NCI-H526 (cell line): ENCODE data around the gene NUP153.
"Not testable (repeated sequence)": the region's sequence is repeated elsewhere in the genome, so short reads cannot be mapped to it uniquely, and the experiment has no call there.

Experiments used
- DNase-seq, 2 experiments: peaks; one replicate each; lab custom pipeline; 2025; lab: John Stamatoyannopoulos, UW

The NUP153 gene

DNA sequence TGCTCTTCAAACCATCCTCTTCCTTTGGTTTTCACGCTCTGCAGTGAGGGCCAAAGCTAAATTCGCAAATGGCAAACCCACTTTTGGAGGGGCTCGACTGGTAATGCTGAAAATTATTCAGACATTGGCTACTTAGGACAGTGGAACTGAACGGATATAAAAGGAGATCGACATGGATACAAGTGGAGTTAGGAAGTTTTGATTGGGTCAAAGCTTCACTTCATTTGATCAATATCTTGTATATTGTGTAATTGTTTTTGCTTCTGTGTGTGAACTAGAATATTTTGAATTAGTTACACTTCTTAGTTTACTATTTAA is 105.4 kb downstream of the NUP153 start:
- DNase-seq, result no peak

DNA sequence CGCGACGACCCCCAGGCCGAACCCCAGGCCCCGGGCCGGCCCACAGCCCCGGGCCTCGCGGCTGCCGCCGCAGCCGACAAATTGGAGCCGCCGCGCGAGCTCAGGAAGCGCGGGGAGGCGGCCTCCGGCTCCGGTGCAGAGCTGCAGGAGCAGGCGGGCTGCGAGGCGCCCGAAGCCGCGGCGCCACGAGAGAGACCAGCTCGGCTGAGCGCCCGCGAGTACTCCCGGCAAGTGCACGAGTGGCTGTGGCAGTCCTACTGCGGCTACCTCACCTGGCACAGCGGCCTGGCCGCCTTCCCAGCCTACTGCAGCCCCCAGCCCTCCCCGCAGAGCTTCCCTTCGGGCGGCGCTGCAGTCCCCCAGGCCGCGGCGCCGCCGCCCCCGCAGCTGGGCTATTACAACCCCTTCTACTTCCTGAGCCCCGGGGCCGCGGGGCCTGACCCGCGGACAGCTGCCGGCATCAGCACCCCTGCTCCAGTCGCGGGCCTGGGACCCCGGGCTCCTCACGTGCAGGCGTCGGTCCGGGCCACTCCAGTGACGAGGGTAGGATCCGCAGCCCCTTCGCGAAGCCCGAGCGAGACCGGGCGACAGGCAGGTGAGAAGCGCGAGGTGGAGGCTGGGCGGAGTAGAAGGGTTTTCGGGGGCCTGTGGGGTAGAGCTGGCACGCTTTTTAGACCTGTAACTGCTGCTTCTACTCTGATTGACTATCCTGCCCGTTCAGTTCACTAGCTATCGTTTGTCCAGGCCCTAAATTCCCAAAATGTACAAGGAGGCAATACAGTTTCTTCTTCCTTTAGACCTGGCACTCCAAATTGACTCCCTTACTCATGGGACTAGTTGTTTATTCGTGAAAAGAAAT is 106.0 kb downstream of the NUP153 start:
- DNase-seq, result peak; percentile 52 to 80

DNA sequence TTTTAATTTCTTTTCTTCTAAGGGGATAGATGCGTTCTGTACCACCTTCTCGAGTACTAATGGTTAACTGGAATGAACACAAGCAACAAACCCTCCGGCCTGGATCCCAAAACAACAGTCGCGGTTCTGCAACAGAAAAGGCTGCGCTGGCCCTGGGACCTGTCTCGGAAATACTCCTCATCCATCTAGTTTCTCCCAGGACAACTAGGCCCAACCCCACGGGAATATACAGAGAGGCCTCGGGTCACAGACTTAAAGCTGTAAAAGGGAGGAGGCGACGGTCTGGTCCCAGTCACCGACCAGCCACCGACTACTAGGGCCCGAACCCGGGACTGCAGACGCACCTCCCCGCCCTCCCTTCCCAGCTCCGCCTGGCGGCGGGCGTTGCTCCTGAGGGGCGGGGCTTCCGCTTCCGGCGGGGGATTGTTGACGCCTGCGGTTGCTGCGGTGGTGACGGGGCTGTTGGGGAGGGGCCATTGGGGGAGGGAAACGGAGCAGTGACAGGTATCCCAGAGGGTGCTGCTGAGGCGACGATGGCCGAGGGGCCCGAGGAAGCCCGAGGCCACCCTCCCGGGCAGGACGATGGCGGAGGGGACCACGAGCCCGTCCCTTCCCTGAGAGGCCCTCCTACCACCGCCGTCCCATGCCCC is 106.7 kb downstream of the NUP153 start, which contains the start of gene FAM8A1:
TSS of gene FAM8A1 (plus strand) at position 426 of the 650 bp plus-strand sequence. CDS start at position 534, 108 bp downstream.
- peak; percentile 83 to 97 for DNase-seq

DNA sequence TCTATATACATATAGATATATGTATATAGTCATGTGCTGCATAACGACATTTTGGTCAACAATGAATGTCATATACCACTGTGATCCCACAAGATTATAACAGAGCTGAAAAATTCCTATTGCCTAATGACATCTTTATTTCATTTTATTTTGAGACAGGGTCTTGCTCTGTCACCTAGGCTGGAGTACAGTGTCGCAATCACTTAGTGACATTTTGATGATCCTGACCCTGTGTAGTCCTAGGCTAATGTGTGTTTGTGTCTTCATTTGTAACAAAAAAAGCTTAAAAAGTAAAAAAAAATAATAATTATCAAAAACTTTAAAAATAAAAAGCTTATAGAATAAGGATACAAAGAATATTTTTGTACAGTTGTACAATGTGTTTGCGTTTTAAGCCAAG is 110.6 kb downstream of the NUP153 start:
- DNase-seq, result no peak

DNA sequence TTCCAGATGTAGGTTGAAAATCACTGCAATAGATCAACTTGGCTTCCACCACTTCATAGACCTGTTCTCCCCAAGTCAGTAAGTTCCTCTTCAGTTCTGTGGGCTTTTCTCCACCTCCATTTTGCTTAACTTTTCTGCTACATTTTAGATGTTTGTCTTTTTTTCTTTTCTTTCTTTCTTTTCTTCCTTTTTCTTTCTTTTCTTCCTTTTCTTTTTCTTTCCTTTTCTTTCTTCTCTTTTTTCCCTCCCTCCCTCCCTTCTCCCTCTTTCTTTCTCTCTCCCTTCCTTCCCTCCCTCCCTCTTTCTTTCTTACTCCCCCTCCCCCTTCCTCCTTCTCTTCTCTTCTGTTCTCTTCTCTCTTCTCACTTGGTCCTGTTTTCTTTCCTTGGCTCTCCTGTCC is 113.5 kb downstream of the NUP153 start:
- DNase-seq, result no peak

DNA sequence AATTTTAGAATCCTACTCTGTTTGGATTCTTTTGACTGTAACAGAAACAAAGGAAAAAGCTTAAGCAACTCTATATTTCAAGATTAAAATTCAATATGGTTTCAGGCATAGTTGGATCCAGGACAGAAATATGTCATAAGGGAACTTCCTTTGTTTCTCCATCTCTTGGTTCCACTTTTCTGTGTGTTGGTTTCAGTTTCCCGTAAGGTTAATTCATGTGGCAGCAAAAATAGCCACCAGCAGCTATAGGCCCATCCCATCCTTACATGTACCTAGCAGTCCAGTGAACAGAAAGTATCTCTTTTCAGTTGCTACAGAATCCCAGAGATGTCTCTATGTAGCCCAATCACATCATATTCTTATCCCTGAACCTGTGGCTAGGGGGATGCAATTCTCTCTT is 115.4 kb downstream of the NUP153 start:
- DNase-seq, result no peak

DNA sequence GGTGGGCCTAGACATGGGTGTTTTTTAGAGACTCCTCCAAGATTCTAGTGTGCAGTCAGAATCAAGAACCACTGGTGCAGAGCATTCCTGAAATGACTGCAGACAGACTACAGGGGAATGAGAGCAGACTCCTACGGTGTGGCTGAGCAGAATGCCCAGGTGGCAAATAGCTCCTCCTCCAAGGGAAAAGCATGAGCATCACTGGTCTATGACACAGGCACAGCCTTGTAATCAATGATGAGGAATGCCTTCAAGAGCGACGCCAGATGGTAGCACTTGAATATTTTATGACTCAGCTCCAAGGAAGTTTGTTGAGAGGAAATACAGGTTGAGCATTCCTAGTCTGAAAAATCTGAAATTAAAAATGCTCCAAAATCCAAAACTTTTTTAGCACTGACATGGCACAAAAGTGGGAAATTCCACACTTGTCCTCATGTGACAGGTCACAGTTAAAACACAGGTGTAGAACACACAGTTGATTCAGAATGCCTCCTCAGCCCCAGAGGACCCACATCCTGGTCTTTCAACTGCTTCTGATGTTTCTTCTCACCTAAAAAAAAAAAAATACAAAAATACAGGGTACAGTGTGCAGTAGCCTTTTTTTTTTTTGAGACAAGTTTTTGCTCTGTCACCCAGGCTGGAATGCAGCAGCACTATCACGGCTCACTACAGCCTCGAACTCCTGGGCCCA is 117.2 kb downstream of the NUP153 start:
- peak in 1 of 2 experiments; percentile 19 for DNase-seq

DNA sequence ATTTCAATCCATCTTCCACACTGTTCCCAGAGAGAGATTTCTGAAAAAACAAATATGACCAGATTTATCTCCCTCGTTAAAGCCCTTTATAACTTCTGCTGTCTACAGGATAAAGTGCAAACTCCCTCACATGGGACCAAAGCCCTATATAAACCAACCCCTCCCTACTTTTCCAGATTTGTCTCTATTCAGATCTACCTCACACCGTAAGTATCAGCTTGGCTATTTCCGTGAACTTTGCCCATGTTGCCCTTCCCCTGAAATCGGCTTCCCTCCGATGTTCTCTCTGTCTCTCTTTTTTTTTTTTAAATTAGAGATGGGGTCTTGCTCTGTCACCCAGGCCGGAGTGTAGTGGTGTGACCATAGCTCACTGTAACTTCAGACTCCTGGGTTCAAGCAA is 118.7 kb downstream of the NUP153 start:
- no peak for DNase-seq

DNA sequence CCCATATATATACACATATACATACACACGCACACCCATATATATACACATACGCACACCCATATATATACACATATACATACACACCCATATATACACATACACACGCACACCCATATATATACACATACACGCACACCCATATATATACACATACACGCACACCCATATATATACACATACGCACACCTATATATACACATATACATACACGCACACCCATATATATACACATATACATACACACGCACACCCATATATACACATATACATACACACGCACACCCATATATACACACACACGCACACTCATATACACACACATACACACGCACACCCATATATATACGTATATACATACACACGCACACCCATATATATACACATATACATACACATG is 120.1 kb downstream of the NUP153 start:
- DNase-seq, result not testable (repeated sequence)

DNA sequence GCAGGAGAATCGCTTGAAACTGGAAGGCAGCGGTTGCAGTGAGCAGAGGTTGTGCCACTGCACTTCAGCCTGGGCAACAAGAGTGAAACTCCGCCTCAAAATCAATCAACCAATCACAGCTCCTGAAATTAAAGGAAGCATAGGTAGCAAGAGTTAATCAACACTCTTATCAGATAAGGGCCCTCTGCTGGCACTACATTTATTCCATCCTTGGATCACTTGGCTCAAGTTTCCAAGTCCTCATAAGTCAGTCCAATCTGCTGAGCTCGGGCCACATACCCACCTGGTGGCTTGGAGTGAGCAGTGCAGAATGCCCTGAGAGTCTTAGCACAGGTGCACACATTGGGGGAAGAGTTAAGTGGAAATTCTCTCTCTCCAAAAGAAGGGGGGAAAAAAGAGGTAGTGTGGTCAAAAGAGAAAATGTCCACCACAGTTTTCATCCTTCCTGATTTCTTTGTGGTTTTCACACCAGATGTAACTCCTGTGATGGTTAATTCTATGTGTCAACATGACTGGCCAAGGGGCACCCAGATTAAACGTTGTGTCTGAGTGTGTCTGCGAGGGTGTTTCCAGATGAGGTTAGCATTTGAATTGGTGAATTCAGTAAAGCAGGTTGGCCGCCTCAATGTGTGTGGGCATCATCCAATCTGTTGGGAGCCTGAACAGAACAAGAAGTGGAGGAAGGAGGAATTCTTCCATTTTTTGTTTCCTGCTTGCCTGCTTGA is 120.8 kb downstream of the NUP153 start:
- DNase-seq, result peak in 1 of 2 experiments; percentile 41

DNA sequence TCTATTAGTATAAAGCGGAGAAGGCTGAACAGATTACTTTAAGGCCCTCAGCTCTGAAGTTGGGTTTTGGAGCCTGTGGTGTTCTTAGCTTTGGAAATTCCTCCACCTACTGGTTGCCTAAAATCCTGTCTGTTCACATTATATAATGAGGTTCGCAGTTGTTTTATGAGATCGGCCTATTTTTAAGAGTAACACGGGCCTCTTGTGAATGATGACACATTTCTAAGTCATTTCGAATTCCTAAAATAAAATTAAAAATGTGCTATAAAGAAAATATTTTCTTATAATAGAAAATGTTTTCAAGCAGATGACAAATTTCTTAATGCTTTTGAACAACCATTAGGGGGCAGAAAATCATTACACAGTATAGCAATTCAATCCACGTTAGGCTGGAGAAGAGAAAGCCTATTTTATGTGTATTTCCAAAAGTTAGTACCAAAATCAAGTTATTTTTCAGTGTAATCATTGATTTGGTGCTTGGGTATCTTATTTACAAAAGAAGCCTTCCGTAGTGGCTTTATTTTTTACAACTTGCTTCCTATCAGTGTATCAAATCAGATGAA is 122.4 kb downstream of the NUP153 start:
- DNase-seq, result peak; percentile 48 to 77

DNA sequence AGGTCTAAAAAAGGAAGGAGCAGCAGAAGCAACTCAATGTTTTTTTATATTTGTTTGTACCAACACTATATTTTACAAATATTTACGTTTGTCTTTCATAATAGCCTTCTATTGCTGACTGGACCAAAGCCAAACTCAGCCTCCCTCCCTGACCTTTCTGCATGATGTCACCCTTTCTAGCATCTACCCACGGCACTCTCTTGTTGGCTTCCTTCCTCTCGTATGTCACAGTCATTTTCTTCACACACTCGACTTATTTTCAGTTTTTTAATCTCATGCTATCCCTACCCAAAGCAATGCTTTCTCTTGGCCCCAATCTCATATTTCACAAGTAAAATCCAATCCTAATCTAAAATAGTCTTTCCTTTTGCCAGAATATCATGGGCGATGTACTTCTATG is 122.9 kb downstream of the NUP153 start:
- no peak for DNase-seq

DNA sequence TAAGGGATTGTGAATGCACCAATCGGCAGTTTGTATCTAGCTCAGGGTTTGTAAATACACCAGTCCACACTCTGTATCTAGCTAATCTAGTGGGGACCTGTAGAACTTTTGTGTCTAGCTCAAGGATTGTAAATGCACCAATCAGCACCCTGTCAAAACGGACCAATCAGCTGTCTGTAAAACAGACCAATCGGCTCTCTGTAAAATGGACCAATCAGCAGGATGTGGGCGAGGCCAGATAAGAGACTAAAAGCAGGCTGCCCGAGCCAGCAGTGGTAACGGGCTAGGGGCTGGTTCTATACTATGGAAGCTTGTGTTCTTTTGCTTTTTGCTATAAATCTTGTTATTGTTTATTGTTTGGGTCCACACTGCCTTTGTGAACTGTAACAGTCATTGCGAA is 125.4 kb downstream of the NUP153 start:
- DNase-seq, result not testable (repeated sequence)

DNA sequence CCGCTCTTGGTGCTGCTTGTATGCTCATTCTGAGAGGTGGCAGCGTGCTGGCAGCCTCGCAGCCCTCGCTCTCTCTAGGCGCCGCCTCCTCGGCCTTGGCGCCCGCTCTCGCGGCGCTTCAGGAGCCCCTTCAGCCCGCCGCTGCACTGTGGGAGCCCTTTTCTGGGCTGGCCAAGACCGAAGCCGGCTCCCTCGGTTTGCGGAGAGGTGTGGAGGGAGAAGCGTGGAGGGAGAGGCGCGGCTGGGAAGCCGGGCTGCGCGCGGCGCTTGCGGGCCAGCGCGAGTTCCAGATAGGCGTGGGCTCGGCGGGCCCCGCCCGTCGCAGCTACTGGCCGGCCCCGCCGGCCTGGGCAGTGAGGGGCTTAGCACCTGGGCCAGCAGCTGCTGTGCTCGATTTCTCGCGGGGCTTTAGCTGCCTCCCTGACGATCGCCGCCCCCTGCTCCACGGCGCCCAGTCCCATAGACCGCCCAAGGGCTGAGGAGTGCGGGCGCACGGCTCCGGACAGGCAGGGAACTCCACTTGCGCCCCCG is 126.1 kb downstream of the NUP153 start:
- DNase-seq, result no peak

DNA sequence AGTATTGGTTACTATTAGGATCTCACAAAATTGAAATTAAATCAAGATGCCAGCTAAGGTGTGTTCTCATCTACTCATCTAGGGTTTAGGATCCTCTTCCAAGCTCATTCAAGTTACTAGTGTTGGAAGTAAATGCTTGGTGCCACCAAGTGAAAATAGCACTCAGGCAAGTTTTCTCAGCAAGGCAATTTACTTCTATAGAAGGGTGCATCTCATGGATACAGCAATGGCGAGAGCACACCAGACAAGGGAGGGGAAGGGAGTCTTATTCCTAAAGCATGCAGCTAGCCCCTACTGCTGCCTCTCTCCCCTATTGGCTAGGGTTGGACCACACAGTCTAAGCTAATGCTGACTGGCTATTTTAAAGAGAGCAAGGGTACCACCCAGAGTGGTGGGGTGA is 129.7 kb downstream of the NUP153 start:
- no peak for DNase-seq

DNA sequence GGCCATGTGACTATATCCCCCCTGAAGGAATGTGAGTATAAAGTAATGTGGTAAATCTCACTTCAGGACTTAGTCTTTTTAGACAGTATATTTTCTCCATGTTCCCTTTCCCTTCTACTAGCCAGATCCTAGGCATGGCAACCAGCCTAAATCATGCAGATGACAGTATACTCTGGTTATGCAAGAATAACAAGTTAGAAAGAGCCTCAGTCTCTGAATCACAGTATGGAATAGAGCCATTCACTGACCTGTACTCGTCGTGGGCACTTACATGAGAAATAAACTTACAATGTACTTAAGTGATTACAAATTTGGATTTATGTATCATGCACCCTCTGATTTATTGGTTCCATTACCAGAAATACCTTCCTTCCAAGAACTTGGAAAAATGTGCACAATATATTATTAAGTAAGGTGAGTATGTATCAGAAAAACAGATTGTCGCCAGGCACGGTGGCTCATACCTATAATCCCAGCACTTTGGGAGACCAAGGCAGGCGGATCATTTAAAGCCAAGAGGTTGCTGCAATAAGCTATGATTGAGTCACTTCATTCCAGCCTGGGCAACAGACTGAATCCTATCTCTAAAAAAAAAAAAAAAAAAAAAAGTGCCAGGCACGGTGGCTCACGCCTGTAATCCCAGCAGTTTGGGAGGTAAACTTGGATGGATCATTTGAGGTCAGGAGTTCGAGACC is 131.7 kb downstream of the NUP153 start:
- DNase-seq, result no peak

DNA sequence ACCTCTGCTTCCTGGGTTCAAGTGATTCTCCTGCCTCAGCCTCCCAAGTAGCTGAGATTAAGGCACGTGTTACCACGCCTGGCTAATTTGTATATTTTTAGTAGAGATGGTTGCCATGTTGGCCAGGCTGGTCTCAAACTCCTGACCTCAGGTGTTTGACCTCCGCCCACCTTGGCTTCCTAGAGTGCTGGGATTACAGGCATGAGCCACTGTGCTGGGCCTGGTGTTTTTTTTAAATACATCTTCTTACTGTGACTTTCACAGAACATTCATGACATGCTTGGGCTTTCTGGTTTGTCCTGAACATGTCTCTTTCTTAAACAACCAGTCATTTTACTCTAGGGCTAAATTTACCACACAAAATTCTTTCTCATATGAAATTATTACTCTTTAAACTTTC is 141.3 kb downstream of the NUP153 start:
- no peak for DNase-seq
